Measurements from ENCODE around the gene WWOX. TPM values are rescaled to one million over a fixed set of nuclear protein-coding genes. Genes with fewer than 3 reads are reported as not detected.

The WWOX gene
- total and polyA plus RNA-seq, 4 experiments from 2014 or later, result 10.4 to 23.1 (median 17.5) TPM

DNA sequence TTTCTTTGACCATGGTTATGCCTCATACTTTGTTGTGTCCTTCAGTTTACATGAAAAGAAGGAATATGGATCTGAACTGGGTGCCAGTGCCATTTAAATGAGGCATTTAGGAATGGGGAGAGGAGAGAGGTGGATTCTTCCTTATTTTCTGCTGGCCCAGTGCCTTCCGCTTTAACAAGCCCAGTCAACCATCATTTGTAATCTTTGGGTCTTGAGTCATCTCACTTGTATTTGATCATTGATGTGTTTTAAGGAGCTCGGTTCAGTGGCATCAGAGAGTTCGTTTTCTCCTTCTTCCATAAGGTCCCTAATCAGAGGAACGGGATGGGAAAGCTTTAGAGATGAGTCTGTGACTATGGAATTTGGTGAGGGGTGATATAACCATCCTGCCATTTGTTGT, 334.9 kb downstream of the WWOX start:
- H3K27me3 ChIP-seq (ENCODE audit: insufficient read depth, low read length), result no peaks in the 10 kb centered on the region
- H3K27ac Mint-ChIP-seq, result no peak overlapping the region
- H3K4me1 ChIP-seq (ENCODE audit: insufficient read depth, low read length), result no peaks in the 10 kb centered on the region
- CTCF ChIA-PET (ENCODE audit: partially characterized antibody), result interaction anchor here (2.5 to 3.9 kb wide), 3 partner anchors 10 to 34 kb away, joined by 7 to 18 read pairs (median 11); no protein-coding TSS in a partner anchor
- H3K9me3 ChIP-seq (ENCODE audit: control insufficient read depth in 1 of 2, low read length in 2 of 2), result no peaks in the 10 kb centered on the region
- no peak overlapping the region for H3K4me3 Mint-ChIP-seq
- no peak overlapping the region for H3K4me3 ChIP-seq (ENCODE audit: low read length in 2 of 2)
- peaks cover 0 to 3% (median under 1%) of the 10 kb centered on the region in 4 donors for H3K4me1 Mint-ChIP-seq
- no peak for DNase-seq
- peaks cover 0 to 2% (median 0%) of the 10 kb centered on the region in 8 donors for H3K9me3 Mint-ChIP-seq
- peaks cover 8 to 40% of the 10 kb centered on the region in 2 donors for H3K36me3 Mint-ChIP-seq
- no peaks in the 10 kb centered on the region for H3K27me3 Mint-ChIP-seq
- intact Hi-C loops (cut with micrococcal nuclease), result no loop called here
- POLR2A ChIA-PET (ENCODE audit: partially characterized antibody), result no interaction called here
- no peak overlapping the region for H3K27ac ChIP-seq (ENCODE audit: low read depth, low read length)
- no peaks in the 10 kb centered on the region for H3K36me3 ChIP-seq (ENCODE audit: insufficient read depth, low read length)

DNA sequence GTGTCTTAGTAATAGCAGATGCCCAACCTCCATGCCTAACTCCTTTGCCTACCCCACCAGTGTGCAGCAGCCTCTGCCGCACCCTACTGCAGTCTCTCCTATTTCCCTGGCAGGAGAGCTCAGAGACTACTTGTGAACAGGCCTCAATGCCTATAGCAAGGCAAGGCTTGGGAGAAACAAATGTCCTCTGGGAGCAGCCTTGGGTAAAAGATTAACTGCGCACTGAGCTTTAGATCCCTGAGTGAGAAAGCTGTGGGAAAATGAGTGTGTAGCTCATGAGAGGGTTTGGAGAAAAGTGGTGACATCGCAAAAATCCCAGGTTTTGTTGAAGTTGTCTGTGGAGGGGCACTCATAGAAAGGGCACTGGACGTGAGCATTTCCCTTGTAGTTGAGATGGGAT, 335.8 kb downstream of the WWOX start:
- ChIA-PET CTCF (ENCODE audit: partially characterized antibody) (interaction anchor here (1.3 to 3.9 kb wide), 6 partner anchors 11 to 82 kb away, joined by 3 to 18 read pairs (median 7); no protein-coding TSS in a partner anchor), POLR2A (ENCODE audit: partially characterized antibody) (no interaction called here)
- Mint-ChIP-seq H3K9me3 (peaks cover 0 to 2% (median 0%) of the 10 kb centered on the region in 8 donors), H3K27ac (no peak overlapping the region), H3K4me3 (no peak overlapping the region), H3K27me3 (no peaks in the 10 kb centered on the region), H3K36me3 (peaks cover 2 to 31% of the 10 kb centered on the region in 2 donors), H3K4me1 (peaks cover 0 to 3% (median under 1%) of the 10 kb centered on the region in 4 donors)
- no peaks in the 10 kb centered on the region for H3K9me3 ChIP-seq (ENCODE audit: control insufficient read depth in 1 of 2, low read length in 2 of 2)
- no peak for DNase-seq
- H3K27me3 ChIP-seq (ENCODE audit: insufficient read depth, low read length), result no peaks in the 10 kb centered on the region
- H3K36me3 ChIP-seq (ENCODE audit: insufficient read depth, low read length), result no peaks in the 10 kb centered on the region
- no peaks in the 10 kb centered on the region for H3K4me1 ChIP-seq (ENCODE audit: insufficient read depth, low read length)
- no peak overlapping the region for H3K4me3 ChIP-seq (ENCODE audit: low read length in 2 of 2)
- intact Hi-C loops (cut with micrococcal nuclease), result loop anchor here (5.0 kb wide), 1 partner anchor 313 kb away; no protein-coding TSS in a partner anchor
- no peak overlapping the region for H3K27ac ChIP-seq (ENCODE audit: low read depth, low read length)

DNA sequence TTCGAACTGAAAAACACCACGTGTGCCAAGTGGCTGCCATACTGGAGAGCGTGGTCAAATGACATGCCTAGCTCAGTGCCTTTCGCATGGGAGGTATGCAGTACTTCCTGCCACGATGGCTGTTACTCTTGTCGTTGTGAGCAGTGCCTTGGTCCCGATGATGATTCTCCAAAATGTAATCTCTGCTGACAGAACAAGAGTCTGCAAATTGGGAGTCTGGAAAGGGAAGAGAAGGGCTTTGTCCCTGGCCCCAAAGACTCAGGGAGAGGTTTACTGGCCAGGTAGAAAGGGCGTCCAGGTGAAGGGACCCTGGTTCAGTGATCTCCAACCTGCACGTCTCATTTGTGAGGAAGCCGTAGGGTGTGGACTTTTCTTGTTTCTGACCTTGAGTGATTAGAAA, 336.6 kb downstream of the WWOX start:
- Histone ChIP-seq H3K9me3 (ENCODE audit: control insufficient read depth in 1 of 2, low read length in 2 of 2) (no peaks in the 10 kb centered on the region), H3K27me3 (ENCODE audit: insufficient read depth, low read length) (no peaks in the 10 kb centered on the region), H3K4me1 (ENCODE audit: insufficient read depth, low read length) (no peaks in the 10 kb centered on the region), H3K4me3 (ENCODE audit: low read length in 2 of 2) (no peak overlapping the region), H3K27ac (ENCODE audit: low read depth, low read length) (no peak overlapping the region), H3K36me3 (ENCODE audit: insufficient read depth, low read length) (no peaks in the 10 kb centered on the region)
- intact Hi-C loops (cut with micrococcal nuclease), result loop anchor here (5.0 kb wide), 1 partner anchor 314 kb away; no protein-coding TSS in a partner anchor
- Mint-ChIP-seq H3K4me3 (no peak overlapping the region), H3K27me3 (no peaks in the 10 kb centered on the region), H3K27ac (no peak overlapping the region), H3K4me1 (peaks cover 0 to 3% (median under 1%) of the 10 kb centered on the region in 4 donors), H3K9me3 (peaks cover 0 to 2% (median 0%) of the 10 kb centered on the region in 8 donors), H3K36me3 (peaks cover 2 to 23% of the 10 kb centered on the region in 2 donors)
- no peak for DNase-seq
- CTCF ChIA-PET (ENCODE audit: partially characterized antibody), result interaction anchor here (0.8 to 3.9 kb wide), 7 partner anchors 11 to 86 kb away, joined by 3 to 18 read pairs (median 7); no protein-coding TSS in a partner anchor
- POLR2A ChIA-PET (ENCODE audit: partially characterized antibody), result no interaction called here

DNA sequence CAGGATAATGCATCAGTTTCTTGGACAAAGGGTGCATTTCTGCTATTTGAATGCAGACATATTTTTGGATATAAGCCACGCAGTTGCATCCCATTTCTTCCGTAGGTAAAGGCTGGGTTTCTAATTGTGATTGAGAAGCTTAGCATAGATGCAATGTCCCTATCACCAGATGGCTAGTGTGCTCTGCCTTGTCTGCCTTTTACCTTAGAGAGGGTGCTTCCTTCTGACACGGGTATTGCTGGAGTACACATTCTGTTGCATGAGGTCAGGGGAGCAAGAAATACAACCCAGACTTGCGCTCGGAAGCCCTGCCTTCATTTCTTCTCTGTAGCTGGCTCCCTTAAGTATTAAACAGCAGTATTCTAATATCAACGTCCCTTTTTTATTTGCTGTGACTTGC, 337.4 kb downstream of the WWOX start:
- H3K36me3 ChIP-seq (ENCODE audit: insufficient read depth, low read length), result no peaks in the 10 kb centered on the region
- Mint-ChIP-seq H3K4me3 (no peak overlapping the region), H3K27ac (no peak overlapping the region), H3K4me1 (peaks cover 0 to 3% (median under 1%) of the 10 kb centered on the region in 4 donors), H3K9me3 (peaks cover 0 to 2% (median 0%) of the 10 kb centered on the region in 8 donors), H3K36me3 (peaks cover 2 to 22% of the 10 kb centered on the region in 2 donors), H3K27me3 (no peaks in the 10 kb centered on the region)
- H3K4me1 ChIP-seq (ENCODE audit: insufficient read depth, low read length), result no peaks in the 10 kb centered on the region
- DNase-seq, result no peak
- no peaks in the 10 kb centered on the region for H3K9me3 ChIP-seq (ENCODE audit: control insufficient read depth in 1 of 2, low read length in 2 of 2)
- ChIA-PET CTCF (ENCODE audit: partially characterized antibody) (interaction anchor here (1.3 to 3.9 kb wide), 6 partner anchors 11 to 80 kb away, joined by 3 to 18 read pairs (median 6); no protein-coding TSS in a partner anchor), POLR2A (ENCODE audit: partially characterized antibody) (no interaction called here)
- H3K27me3 ChIP-seq (ENCODE audit: insufficient read depth, low read length), result no peaks in the 10 kb centered on the region
- H3K27ac ChIP-seq (ENCODE audit: low read depth, low read length), result no peak overlapping the region
- intact Hi-C loops (cut with micrococcal nuclease), result loop anchor here (5.0 kb wide), 1 partner anchor 315 kb away; no protein-coding TSS in a partner anchor
- H3K4me3 ChIP-seq (ENCODE audit: low read length in 2 of 2), result no peak overlapping the region

DNA sequence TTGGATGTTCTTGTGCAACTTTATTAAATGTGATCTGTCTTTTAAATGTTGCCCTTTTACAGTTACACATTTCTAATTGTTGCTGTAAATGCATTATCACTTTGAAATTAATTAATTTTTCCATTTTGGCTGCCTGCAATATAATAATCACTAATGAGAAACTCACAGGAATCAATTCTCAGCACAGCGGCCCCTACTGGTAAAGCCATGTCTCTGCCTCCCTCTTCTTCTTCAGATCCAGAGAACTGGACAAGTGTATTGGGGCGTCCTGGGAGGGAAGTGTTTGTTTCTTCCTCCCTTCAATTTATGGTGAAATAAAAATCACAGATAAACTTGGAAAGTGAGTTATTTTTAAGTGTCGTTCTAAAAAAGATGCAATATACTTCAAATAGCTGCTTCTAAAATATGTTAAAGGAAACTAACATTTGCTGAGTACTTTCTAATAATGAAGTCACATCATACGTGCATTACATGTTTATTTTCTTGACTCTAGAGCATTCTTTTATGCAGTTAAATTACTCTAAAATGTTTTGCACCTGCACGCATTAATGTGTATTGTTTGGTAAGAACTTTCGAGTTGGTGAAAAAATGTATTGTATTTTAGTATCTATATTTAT, 338.0 kb downstream of the WWOX start:
- intact Hi-C loops (cut with micrococcal nuclease), result loop anchor here (5.0 kb wide), 1 partner anchor 315 kb away; no protein-coding TSS in a partner anchor
- no peaks in the 10 kb centered on the region for H3K36me3 ChIP-seq (ENCODE audit: insufficient read depth, low read length)
- ChIA-PET POLR2A (ENCODE audit: partially characterized antibody) (no interaction called here), CTCF (ENCODE audit: partially characterized antibody) (interaction anchor here (1.1 to 3.9 kb wide), 4 partner anchors 10 to 30 kb away, joined by 3 to 18 read pairs (median 5); no protein-coding TSS in a partner anchor)
- peaks cover 0 to 3% (median under 1%) of the 10 kb centered on the region in 4 donors for H3K4me1 Mint-ChIP-seq
- H3K4me3 ChIP-seq (ENCODE audit: low read length in 2 of 2), result no peak overlapping the region
- H3K27ac Mint-ChIP-seq, result no peak overlapping the region
- H3K27me3 ChIP-seq (ENCODE audit: insufficient read depth, low read length), result no peaks in the 10 kb centered on the region
- H3K9me3 ChIP-seq (ENCODE audit: control insufficient read depth in 1 of 2, low read length in 2 of 2), result no peaks in the 10 kb centered on the region
- H3K4me1 ChIP-seq (ENCODE audit: insufficient read depth, low read length), result no peaks in the 10 kb centered on the region
- peaks cover 0 to 2% (median 0%) of the 10 kb centered on the region in 8 donors for H3K9me3 Mint-ChIP-seq
- peak in 4 of 5 donors; percentile 7 to 24 (median 14) for DNase-seq
- peaks cover 2 to 17% of the 10 kb centered on the region in 2 donors for H3K36me3 Mint-ChIP-seq
- no peaks in the 10 kb centered on the region for H3K27me3 Mint-ChIP-seq
- H3K27ac ChIP-seq (ENCODE audit: low read depth, low read length), result no peak overlapping the region
- no peak overlapping the region for H3K4me3 Mint-ChIP-seq

DNA sequence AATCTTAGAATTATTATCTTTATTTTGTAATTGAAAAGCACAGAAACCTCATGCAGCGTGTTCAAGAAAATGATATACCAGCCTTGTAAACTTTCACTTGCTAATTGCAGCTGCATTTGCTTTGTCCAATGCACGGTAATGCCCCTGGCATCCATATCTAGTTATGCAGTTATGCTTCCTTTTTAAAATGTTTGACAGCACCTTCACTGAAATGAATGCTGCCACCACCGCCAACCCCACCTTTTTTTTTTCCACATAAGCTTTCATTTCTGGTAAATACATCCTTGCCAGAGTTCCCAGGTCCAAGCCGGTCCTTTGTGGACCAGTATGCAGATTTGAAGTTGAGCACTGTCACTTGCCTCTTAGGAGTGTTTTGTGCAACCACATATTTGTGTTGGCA, 338.8 kb downstream of the WWOX start:
- H3K36me3 Mint-ChIP-seq, result peaks cover 2 to 10% of the 10 kb centered on the region in 2 donors
- peaks cover 0 to 2% (median 0%) of the 10 kb centered on the region in 8 donors for H3K9me3 Mint-ChIP-seq
- ChIA-PET POLR2A (ENCODE audit: partially characterized antibody) (no interaction called here), CTCF (ENCODE audit: partially characterized antibody) (interaction anchor here (1.1 to 3.9 kb wide), 2 partner anchors 10 to 14 kb away, joined by 4 to 18 read pairs; no protein-coding TSS in a partner anchor)
- no peak overlapping the region for H3K4me3 Mint-ChIP-seq
- Histone ChIP-seq H3K9me3 (ENCODE audit: control insufficient read depth in 1 of 2, low read length in 2 of 2) (no peaks in the 10 kb centered on the region), H3K4me1 (ENCODE audit: insufficient read depth, low read length) (no peaks in the 10 kb centered on the region), H3K27ac (ENCODE audit: low read depth, low read length) (no peak overlapping the region), H3K36me3 (ENCODE audit: insufficient read depth, low read length) (no peaks in the 10 kb centered on the region), H3K4me3 (ENCODE audit: low read length in 2 of 2) (no peak overlapping the region), H3K27me3 (ENCODE audit: insufficient read depth, low read length) (no peaks in the 10 kb centered on the region)
- peaks cover 0 to 3% (median under 1%) of the 10 kb centered on the region in 4 donors for H3K4me1 Mint-ChIP-seq
- H3K27me3 Mint-ChIP-seq, result no peaks in the 10 kb centered on the region
- no peak overlapping the region for H3K27ac Mint-ChIP-seq
- no peak for DNase-seq
- intact Hi-C loops (cut with micrococcal nuclease), result loop anchor here (5.0 kb wide), 1 partner anchor 316 kb away; no protein-coding TSS in a partner anchor

DNA sequence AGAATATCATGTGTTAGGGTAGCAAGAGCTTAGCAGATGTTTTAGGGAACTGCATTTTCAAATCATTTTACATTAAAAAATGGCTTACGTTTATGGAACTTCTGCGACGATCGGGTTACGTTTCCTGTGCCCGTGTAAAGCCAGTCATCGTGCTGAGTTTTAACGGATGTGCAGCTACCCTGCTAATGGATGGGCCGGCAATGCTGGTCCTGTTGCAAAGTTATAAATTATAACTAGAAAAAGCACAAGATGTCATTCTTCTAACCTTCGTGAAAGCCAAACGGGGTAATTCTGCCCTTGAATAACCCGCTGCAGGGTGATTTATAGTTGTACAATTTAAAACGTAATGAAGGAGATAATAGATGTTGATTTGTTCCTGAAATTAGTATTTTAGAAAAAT, 339.2 kb downstream of the WWOX start:
- intact Hi-C loops (cut with micrococcal nuclease), result loop anchor here (5.0 kb wide), 1 partner anchor 316 kb away; no protein-coding TSS in a partner anchor
- peaks cover 0 to 4% (median 1%) of the 10 kb centered on the region in 4 donors for H3K4me1 Mint-ChIP-seq
- Histone ChIP-seq H3K9me3 (ENCODE audit: control insufficient read depth in 1 of 2, low read length in 2 of 2) (no peaks in the 10 kb centered on the region), H3K27ac (ENCODE audit: low read depth, low read length) (no peak overlapping the region), H3K36me3 (ENCODE audit: insufficient read depth, low read length) (no peaks in the 10 kb centered on the region), H3K4me1 (ENCODE audit: insufficient read depth, low read length) (no peaks in the 10 kb centered on the region), H3K27me3 (ENCODE audit: insufficient read depth, low read length) (no peaks in the 10 kb centered on the region), H3K4me3 (ENCODE audit: low read length in 2 of 2) (no peak overlapping the region)
- ChIA-PET POLR2A (ENCODE audit: partially characterized antibody) (no interaction called here), CTCF (ENCODE audit: partially characterized antibody) (no interaction called here)
- H3K27me3 Mint-ChIP-seq, result no peaks in the 10 kb centered on the region
- H3K27ac Mint-ChIP-seq, result no peak overlapping the region
- H3K9me3 Mint-ChIP-seq, result peaks cover 0 to 2% (median 0%) of the 10 kb centered on the region in 8 donors
- H3K4me3 Mint-ChIP-seq, result no peak overlapping the region
- peaks cover 0 to 7% of the 10 kb centered on the region in 2 donors for H3K36me3 Mint-ChIP-seq
- no peak for DNase-seq
